ENCODE data around the gene GLS.
A peak's percentile ranks its signal among the peaks of the same experiment; 100 is the strongest.
"Not testable (repeated sequence)": the region's sequence is repeated elsewhere in the genome, so short reads cannot be mapped to it uniquely, and the experiment has no call there.

GLS gene

DNA sequence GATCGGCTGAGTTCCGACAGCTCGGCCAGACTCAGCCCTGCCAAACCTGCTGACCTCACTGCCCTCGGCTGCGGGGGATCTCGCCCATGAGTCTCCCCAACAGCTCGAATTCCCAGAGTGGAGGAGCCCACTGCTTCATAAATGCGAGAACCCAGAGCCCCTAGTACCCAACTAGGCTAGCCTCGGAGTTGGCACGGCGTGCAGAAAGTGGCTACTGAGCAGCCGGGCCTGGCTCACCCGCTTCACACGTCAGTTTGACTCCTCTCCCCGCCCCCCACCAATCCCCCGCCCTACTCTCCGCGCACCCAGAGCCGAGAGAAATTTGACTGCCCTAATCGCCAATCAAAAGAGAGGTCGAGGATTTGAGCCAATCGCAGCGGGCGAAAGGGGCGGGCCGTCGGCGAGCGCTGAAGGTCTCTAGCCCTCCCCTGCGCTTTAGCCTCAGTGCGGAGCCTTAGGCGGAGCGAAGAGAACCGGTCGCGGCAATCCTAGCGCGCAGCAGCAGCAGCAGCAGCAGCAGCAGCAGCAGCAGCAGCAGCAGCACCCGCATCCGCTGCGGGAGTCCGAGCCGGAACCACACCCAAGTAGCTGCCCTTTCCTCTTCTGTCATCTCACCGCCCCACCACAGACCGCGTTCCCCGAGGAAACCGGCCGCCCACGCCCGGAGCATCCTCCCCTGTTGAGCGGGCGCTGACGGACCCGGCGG, at the start of gene GLS:
GLS (plus strand) TSS at position 444 of the 706 bp plus-strand sequence. CDS start 264 bp downstream, outside the sequence.
- DNase-seq, result peak; percentile 93

DNA sequence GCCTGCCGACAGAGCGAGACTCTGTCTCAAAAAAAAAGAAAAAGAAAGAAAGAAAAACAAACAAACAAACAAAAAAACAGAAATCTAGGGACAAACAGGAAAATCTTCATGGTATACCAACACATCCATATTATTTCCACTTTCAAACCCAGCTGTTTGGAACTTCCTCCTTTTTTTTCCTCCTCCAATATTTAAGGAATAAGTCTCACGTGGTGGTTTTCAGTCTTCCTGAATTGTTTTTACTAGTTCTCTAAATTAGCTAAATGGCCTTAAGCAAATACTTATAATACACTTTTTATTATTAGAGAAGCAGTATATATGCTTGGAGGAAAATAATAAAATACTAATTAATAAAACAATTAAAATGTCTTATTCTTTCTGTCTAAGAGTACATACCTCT, 48.7 kb upstream of the GLS start:
- DNase-seq, result no peak

- DNase-seq, result no peak
These were observed 45.8 kb upstream of the GLS start for GRCh38 chr2:190834890-190835208.

- DNase-seq, result no peak
These were observed 45.2 kb upstream of the GLS start for GRCh38 chr2:190835303-190835930.

GRCh38 chr2:190836767-190837166, 43.9 kb upstream of the GLS start:
- no peak for DNase-seq

- DNase-seq, result no peak
These were observed 43.2 kb upstream of the GLS start for GRCh38 chr2:190837420-190837819.

DNA sequence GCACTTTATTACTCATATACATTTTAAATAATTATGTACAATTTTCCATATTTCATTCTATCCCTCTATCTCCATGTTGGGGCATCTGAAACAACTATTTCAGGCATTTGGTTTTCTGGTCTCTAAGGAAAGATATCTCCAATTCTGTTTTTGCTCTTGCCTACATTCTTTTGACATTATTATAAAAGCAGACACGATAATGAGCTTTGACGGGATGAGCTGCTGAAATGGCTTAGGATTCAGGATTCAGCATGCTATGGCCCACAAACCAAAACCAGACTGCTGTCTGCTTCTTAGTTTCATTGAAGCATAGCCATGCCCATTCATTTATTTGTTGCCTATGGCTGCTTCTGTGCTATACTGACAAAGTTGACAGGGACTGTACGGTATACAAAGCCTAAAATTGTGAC, 42.7 kb upstream of the GLS start:
- DNase-seq, result no peak

DNA sequence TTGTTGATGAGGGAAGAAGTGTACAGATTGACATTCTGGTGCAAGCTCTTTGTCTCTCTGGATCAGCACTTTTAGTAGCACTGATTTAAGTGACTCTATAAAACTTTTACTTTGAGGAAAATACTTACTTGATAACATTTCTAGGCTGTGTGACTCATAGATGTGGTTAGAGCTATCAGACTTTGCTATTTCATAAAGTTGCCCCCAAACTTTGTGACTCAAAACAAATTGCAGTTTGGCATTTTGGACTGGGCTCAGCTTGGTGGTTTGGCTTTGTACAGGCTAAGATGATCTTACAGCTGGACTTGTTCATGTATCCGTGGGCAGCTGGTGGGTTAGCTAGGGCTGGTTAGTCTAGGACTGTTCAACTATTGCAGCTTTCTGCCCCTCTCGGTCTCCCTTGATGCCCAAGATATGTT, 42.1 kb upstream of the GLS start:
- DNase-seq, result no peak

DNA sequence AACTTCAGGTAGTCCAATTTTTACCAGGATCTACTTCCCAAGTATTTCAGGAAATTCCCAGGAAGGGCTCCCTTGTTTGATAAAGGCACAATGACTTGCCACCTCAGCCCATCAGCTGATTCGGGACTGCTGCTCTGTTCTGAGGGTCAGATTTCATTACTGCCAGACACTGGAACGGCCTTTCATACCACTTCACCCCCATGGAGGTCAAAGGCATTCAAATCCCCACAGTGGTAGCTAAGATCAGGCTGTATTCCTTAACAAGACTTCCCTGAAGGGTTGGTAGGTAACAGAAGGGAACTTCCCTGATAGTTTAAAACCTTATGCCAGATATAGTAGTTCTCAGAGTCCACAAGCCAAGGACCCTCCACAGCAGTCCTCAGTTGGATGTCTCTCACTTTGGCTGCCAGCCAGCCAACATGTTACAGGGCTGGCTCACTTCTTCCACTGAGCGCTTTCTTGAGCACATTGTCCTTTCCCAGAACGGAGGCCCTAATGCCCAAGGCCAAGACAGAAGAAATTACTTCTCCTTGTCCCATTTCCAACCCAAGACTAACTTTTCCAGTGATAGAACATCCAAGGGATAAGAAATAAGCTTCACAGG, 40.0 kb upstream of the GLS start:
- no peak for DNase-seq

GRCh38 chr2:190841707-190842505, 38.7 kb upstream of the GLS start:
- no peak for DNase-seq

- DNase-seq, result no peak
These were observed 38.0 kb upstream of the GLS start for GRCh38 chr2:190842606-190843104.

GRCh38 chr2:190843890-190844699, 36.5 kb upstream of the GLS start:
- peak; percentile 39 for DNase-seq

DNA sequence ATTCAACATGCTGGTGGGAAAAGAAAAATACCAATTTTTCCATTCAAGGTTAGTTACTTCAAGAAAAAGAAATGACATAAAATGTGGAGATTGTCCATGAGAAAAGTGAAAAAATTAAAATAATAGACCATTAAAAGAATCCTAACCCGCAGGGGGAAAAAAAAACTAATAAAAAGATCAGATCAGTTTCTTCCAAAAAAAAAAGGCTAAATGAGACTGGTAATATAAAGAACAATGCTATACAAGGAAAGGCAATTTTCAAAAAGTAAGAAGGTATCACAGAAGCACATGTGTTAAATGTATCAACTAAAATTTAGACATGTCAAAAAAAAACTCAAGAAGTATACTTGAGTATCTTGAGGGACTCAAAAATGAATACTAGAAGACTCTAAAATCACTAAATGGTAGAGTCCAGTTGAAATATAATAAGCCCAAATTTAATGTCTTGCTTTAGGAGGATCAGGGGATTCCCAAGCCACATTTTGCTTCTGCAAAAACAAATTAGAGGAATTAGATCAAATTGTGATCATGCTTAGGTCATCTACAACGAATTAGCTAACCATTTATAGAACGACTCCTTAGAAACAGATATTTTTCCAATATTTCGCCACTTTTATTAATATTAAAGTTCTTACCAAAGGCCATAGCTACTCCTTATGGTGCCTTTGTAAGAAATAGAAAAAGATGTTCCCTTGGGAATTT, 35.8 kb upstream of the GLS start:
- DNase-seq, result no peak

DNA sequence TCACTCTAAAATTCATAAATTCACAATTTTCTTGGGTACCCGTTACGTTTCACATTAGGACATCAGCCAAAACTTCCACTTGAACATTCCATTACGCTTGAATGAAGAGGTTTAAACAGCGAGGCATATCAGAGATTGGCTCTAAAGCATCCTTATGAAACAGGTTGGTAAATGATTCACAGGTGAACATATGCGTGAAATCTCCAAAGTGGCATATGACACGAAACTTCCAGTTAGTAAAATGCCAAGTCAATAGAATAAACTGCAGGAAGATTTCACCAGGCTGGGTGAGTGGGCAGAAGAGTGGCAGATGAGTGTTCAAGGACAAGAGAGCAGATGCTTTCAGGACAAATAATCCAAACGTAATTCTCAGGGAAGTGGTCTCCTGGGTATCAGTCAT, 33.9 kb upstream of the GLS start:
- no peak for DNase-seq

DNA sequence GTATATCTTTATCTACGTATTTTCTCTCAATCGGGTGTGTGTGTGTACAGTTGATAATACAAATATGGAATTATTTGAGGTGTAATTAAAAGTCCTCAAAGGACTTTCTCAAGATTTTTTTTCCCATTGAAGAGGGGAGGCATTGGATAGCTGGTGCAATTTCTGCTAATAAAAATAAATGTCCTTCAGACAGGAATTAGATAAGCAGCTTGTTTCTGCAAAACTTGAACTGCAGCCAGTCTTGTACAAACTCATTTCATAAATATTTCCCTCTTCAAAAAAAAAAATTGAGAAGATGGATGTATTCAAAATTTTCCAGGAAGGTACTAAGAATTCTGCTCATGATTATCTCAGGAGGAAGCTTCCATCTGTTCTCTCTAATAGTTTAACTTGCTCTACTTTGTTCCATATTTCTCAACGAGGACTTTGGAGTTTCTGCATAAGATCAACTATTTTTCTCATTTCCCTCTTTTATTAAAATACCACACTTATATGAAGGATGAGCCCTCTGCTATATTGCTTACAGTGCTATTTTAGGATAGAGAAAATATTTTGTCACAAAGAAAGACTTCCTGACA, 33.0 kb upstream of the GLS start:
- DNase-seq, result no peak

DNA sequence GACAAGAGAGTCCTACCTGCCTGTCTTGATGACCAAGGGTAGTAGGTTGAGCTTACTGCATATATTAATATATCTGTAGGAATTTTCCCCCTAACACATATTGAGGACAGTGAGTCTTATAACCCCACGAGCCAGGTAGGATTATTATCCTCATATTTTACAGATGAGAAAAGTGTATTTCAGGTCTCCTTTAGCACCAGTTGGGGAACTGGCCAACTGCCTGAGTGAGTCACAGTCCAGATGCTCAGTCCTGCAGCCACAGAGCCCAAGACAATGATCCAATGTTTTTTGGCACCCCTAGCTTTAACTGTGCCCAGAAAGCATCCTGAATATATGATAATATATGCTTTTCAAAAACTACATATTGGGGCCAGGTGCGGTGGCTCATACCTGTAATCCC, 30.8 kb upstream of the GLS start:
- DNase-seq, result no peak

- DNase-seq, result not testable (repeated sequence)
These were observed 27.6 kb upstream of the GLS start for GRCh38 chr2:190853022-190853421.

DNA sequence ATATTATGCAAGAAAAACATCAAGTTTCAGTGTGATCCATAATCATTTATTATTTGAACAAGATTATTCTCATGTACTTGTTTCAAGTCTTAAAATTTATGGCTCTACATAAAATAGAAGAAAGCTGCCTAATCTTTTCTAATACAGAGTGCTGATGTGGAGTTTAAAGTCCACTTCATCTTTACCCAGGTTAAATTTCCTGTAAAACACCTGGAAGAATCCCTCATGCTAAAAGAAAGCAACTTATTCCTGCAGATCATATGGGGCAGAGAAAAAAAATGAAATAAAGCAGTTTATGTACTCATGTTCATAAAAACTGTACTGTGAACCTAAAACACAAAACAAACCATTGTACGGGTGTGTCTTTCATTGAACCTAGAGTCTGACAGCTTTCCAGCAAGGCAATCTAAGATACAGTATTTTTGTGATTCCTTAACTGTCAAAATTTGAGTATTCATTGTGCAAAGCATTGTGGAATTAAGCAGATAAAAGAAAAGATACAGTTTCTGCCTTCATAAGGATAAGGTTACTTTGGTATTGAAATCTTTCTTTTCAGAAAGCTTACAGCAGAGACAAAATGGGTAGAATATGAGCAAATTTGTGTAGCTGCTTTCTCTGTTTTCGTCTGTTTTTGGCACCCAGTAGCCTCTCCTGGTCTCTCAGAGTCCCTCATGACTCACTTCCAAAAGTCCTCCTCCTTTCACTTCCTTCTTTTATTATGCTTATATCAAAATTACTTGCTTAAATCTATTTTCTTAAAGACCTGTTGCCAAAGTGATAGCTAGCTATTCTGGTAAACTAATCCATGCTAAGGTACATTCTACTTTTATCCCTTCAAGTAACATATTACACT, 26.9 kb upstream of the GLS start:
- no peak for DNase-seq

GRCh38 chr2:190854726-190855125, 25.9 kb upstream of the GLS start:
- no peak for DNase-seq

DNA sequence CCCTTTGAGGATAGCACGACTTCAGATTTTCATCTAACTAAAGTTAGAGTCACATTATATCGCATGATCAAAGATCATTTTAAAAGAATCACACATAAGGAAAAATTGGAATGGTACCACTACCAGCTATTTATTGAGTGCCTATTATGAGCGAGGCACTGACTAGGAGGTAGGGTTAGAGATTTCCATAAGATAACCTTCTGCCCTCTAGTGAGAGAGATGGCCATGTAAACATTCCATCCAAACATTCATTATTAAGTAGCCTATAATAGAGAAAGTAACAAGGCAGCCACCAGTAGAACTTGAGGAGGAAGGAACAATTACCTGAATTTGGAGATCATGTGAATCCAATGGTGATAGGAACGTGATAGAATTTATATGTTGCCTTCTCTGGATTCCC, 25.4 kb upstream of the GLS start:
- DNase-seq, result no peak

- no peak for DNase-seq
These were observed 23.6 kb upstream of the GLS start for GRCh38 chr2:190856985-190857384.
